A549 (cell line): ENCODE results near the gene P4HA1. TPM values are rescaled to one million over a fixed set of nuclear protein-coding genes. Genes with fewer than 3 reads are reported as not detected.

ENCODE experiments used
- ATAC-seq, 2 experiments: fragments of 200-7000 bp in 1 of 2; fragments of >200 bp in 1 of 2; cut with Nextera tagmentation in 1 of 2; cut with Tn5 transposase in 1 of 2; 3 replicates each; pipeline versions ENCODE4 v1.8.0 to v1.9.1; 2018 to 2020; ENCODE audit warnings: mild to moderate bottlenecking in 1 of 2, moderate library complexity in 1 of 2
- CTCF ChIA-PET: fragments of 300-600 bp; sonication (Branson Sonifier 250); formaldehyde crosslinking; extraction: SDS; loops from one replicate; lab custom pipeline; 2021; ENCODE audit warnings: antibody characterized with exemption, inconsistent platforms; lab: Yijun Ruan, JAX
- POLR2A ChIA-PET: fragments of 350-600 bp; formaldehyde crosslinking; extraction: SDS; loops from one replicate; lab custom pipeline; 2021; ENCODE audit warnings: antibody characterized with exemption, inconsistent platforms; lab: Yijun Ruan, JAX
- DNase-seq, 2 experiments: peaks; one replicate each; pipeline versions ENCODE4 v3.0.0 to v3.0.0-alpha.2; 2011 to 2016; ENCODE audit warnings: low read depth in 1 of 2, low spot score in 1 of 2
- FAIRE-seq: peaks from 2 replicates; lab custom pipeline; 2011; peaks lifted over from hg19 to GRCh38; lab: Jason Lieb, UNC
- H3K27ac ChIP-seq, 2 experiments: fragments of >200 bp; sonication (Bioruptor Twin); formaldehyde crosslinking; 3 replicates each; pipeline ENCODE4 v1.5.1; 2016 to 2017
- H3K4me1 ChIP-seq: fragments of >200 bp; sonication (Bioruptor Twin); formaldehyde crosslinking; 3 replicates; pipeline ENCODE4 v1.6.1; 2016
- H3K4me2 ChIP-seq: fragments of >200 bp; sonication (Bioruptor Twin); formaldehyde crosslinking; 3 replicates; pipeline ENCODE4 v1.6.1; 2016
- H3K4me3 ChIP-seq: fragments of >200 bp; sonication (Bioruptor Twin); formaldehyde crosslinking; 3 replicates; pipeline ENCODE4 v1.5.1; 2016
- H3K9me3 ChIP-seq: fragments of >200 bp; sonication (Bioruptor Twin); formaldehyde crosslinking; 3 replicates; pipeline ENCODE4 v1.6.1; 2016
- BHLHE40 ChIP-seq: IDR thresholded peaks from 2 replicates; pipeline ENCODE4 v1.6.1; 2012; ENCODE audit warnings: low read depth, low read length, inconsistent platforms
- CHD4 ChIP-seq: fragments of 200-600 bp; sonication (generic); IDR thresholded peaks from 2 replicates; pipeline ENCODE4 v1.6.1; 2016; ENCODE audit warnings: antibody characterized with exemption, mild to moderate bottlenecking, borderline replicate concordance
- EHMT2 ChIP-seq: fragments of 200-600 bp; sonication (generic); IDR thresholded peaks from 2 replicates; pipeline ENCODE4 v1.6.1; 2016; ENCODE audit warnings: antibody characterized with exemption, low read depth, mild to moderate bottlenecking, moderate library complexity
- ESRRA ChIP-seq: fragments of 150-350 bp; IDR thresholded peaks from 2 replicates; pipeline ENCODE4 v1.6.1; 2014; ENCODE audit warnings: mild to moderate bottlenecking, low read length, borderline replicate concordance
- FOSB ChIP-seq: fragments of 250-450 bp; sonication (Bioruptor Pico); IDR thresholded peaks from 2 replicates; pipeline ENCODE4 v1.5.0; 2020; ENCODE audit warnings: mild to moderate bottlenecking, moderate library complexity
- FOSL2 ChIP-seq, 2 experiments: fragments of 450-650 bp in 1 of 2; fragments of >200 bp in 1 of 2; sonication (Bioruptor Twin) in 1 of 2; formaldehyde crosslinking; IDR thresholded peaks; 2 replicates each; pipeline versions ENCODE4 v1.5.0 to v1.6.1; 2016 to 2020; ENCODE audit warnings: mild to moderate bottlenecking in 1 of 2, moderate library complexity in 1 of 2
- FOXS1 ChIP-seq: fragments of 250-450 bp; sonication (Bioruptor Pico); IDR thresholded peaks from 2 replicates; pipeline ENCODE4 v1.5.0; 2020; ENCODE audit warnings: mild to moderate bottlenecking, moderate library complexity
- GATA3 ChIP-seq: IDR thresholded peaks from 2 replicates; pipeline ENCODE4 v1.6.1; 2012; ENCODE audit warnings: borderline replicate concordance
- HDAC2 ChIP-seq: fragments of 200-600 bp; sonication (generic); IDR thresholded peaks from 2 replicates; pipeline ENCODE4 v1.6.1; 2016
- HOXA7 ChIP-seq: fragments of 250-450 bp; sonication (Bioruptor Pico); IDR thresholded peaks from 2 replicates; pipeline ENCODE4 v1.5.0; 2020; ENCODE audit warnings: mild to moderate bottlenecking, moderate library complexity
- HOXB5 ChIP-seq: fragments of 250-450 bp; sonication (Bioruptor Pico); IDR thresholded peaks from 2 replicates; pipeline ENCODE4 v1.5.0; 2020; ENCODE audit warnings: mild to moderate bottlenecking, moderate library complexity
- MAFK ChIP-seq: fragments of 450-650 bp; IDR thresholded peaks from 2 replicates; pipeline ENCODE4 v1.6.1; 2014; ENCODE audit not compliant: partially characterized antibody
- MAZ ChIP-seq: fragments of 150-350 bp; IDR thresholded peaks from 2 replicates; pipeline ENCODE4 v1.6.1; 2014; ENCODE audit warnings: antibody characterized with exemption, low read depth, low read length, borderline replicate concordance
- MYC ChIP-seq: IDR thresholded peaks from 2 replicates; pipeline ENCODE4 v1.6.1; 2012; ENCODE audit warnings: mild to moderate bottlenecking, inconsistent platforms, low read length, improper control_type of control experiment, borderline replicate concordance
- NPAS2 ChIP-seq: fragments of 250-450 bp; sonication (Bioruptor Pico); IDR thresholded peaks from 2 replicates; pipeline ENCODE4 v1.8.0; 2022; ENCODE audit warnings: mild to moderate bottlenecking, moderate library complexity, borderline replicate concordance
- NR3C1 ChIP-seq: fragments of >200 bp; sonication (Bioruptor Twin); formaldehyde crosslinking; IDR thresholded peaks from 3 replicates; pipeline ENCODE4 v1.6.1; 2017
- POLR2AphosphoS2 ChIP-seq: conservative IDR thresholded peaks from 2 replicates; pipeline ENCODE4 v1.6.1; 2012; ENCODE audit warnings: low read length, improper control_type of control experiment, inconsistent platforms
- RAD21 ChIP-seq, 2 experiments: fragments of >200 bp in 1 of 2; sonication (Bioruptor Twin) in 1 of 2; formaldehyde crosslinking in 1 of 2; IDR thresholded peaks in 1 of 2; conservative IDR thresholded peaks in 1 of 2; 2 replicates in 1 of 2; 3 replicates in 1 of 2; pipeline ENCODE4 v1.6.1; 2012 to 2018; ENCODE audit warnings: inconsistent platforms in 1 of 2
- RCOR1 ChIP-seq: fragments of 150-350 bp; IDR thresholded peaks from 2 replicates; pipeline ENCODE4 v1.6.1; 2014; ENCODE audit warnings: antibody characterized with exemption, low read length, low read depth
- REST ChIP-seq: fragments of 200-600 bp; sonication (generic); IDR thresholded peaks from 2 replicates; pipeline ENCODE4 v1.6.1; 2016; ENCODE audit warnings: antibody characterized with exemption, mild to moderate bottlenecking, moderate library complexity
- RNF2 ChIP-seq: fragments of 200-600 bp; sonication (generic); IDR thresholded peaks from 2 replicates; pipeline ENCODE4 v1.6.1; 2016; ENCODE audit warnings: low read depth, mild to moderate bottlenecking, antibody characterized with exemption, moderate library complexity, borderline replicate concordance
- TFCP2L1 ChIP-seq: fragments of 250-450 bp; sonication (Bioruptor Pico); IDR thresholded peaks from 2 replicates; pipeline ENCODE4 v1.5.0; 2021; ENCODE audit warnings: mild to moderate bottlenecking
- ZC3H11A ChIP-seq: fragments of 450-650 bp; IDR thresholded peaks from 2 replicates; pipeline ENCODE4 v1.6.1; 2014; ENCODE audit warnings: antibody characterized with exemption, mild to moderate bottlenecking
- ZNF302 ChIP-seq: fragments of 250-450 bp; sonication (Bioruptor Pico); IDR thresholded peaks from 2 replicates; pipeline ENCODE4 v1.9.0; 2021; ENCODE audit warnings: inconsistent platforms, mild to moderate bottlenecking, moderate library complexity
- ZSCAN20 ChIP-seq: fragments of 250-450 bp; sonication (Bioruptor Pico); IDR thresholded peaks from 2 replicates; pipeline ENCODE4 v1.8.0; 2022; ENCODE audit warnings: mild to moderate bottlenecking, moderate library complexity
- WGBS: methylation state at CpG from one replicate; pipeline ENCODE4 v1.1.6; 2017; ENCODE audit errors: missing lambda C conversion rate; 5-methylcytosine and 5-hydroxymethylcytosine counted together
- polyA plus RNA-seq, 4 experiments: library from polyadenylated mRNA; depleted of rRNA in 3 of 4; stranded (reverse); fragments of >200 nt; fragmentation: RNase III in 1 of 4; extraction: RNeasy Plus Mini Kit Qiagen cat#74134 plus additional on column Dnase treatment in 1 of 4; gene quantifications; 2 replicates in 3 of 4; 3 replicates in 1 of 4; pipeline ENCODE4 v1.2.3, GENCODE V29; 2011 to 2017
- TF ChIP-seq, protein P1 (sequence below): IDR thresholded peaks from 2 replicates; pipeline ENCODE4 v1.6.1; 2012

The P4HA1 gene
- polyA plus RNA-seq, 2 of the 4 experiments (the other 2 are of a cell fraction) = 23.7 to 49.0 TPM

- DNase-seq (no peak), FAIRE-seq (no peak), ATAC-seq (no peak)
- WGBS = 14% methylated on average over 1 of the region's 1 CpG
- ChIA-PET CTCF (no interaction called here), POLR2A (no interaction called here)
- TF ChIP-seq REST = no peak
- no peak for TF ChIP-seq MAFK
- no peak for TF ChIP-seq RNF2
- TF ChIP-seq ZC3H11A = no peak
- no peak for TF ChIP-seq NR3C1
- no peak for TF ChIP-seq NPAS2 (CRISPR knock-in tag)
- TF ChIP-seq MAZ = no peak
- TF ChIP-seq HOXA7 (CRISPR knock-in tag) = no peak
- TF ChIP-seq TFCP2L1 = no peak
- TF ChIP-seq BHLHE40 = no peak
- no peak for TF ChIP-seq RAD21 (conservative IDR thresholded peaks at IDR 0.05 in 1 of 2, IDR thresholded peaks at IDR 0.05 in 1 of 2)
- no peak for TF ChIP-seq ZSCAN20 (CRISPR knock-in tag)
- no peak for TF ChIP-seq EHMT2
- no peak for TF ChIP-seq RCOR1
- no peak for TF ChIP-seq GATA3
- TF ChIP-seq ZNF302 (CRISPR knock-in tag) = no peak
- no peak overlapping the region; a peak in 1 of 6 replicates for H3K27ac ChIP-seq
- peaks cover 16% of the 10 kb centered on the region for H3K4me1 ChIP-seq
- H3K4me2 ChIP-seq = no peak overlapping the region
- H3K9me3 ChIP-seq = no peaks in the 10 kb centered on the region
- no peak overlapping the region for H3K4me3 ChIP-seq
Observed at GRCh38 chr10:73119457-73119856, 22.8 kb upstream of the P4HA1 start.

- CTCF ChIA-PET = no interaction called here
- ATAC-seq (peak; percentile 81), FAIRE-seq (no peak), DNase-seq (peak in 1 of 2 experiments; percentile 43)
- TF ChIP-seq FOSB (CRISPR knock-in tag) = no peak
- no peak for TF ChIP-seq HDAC2
- peak; percentile 48 for TF ChIP-seq FOSL2 (IDR thresholded peaks at IDR 0.05)
- TF ChIP-seq FOSL2 (CRISPR knock-in tag; IDR thresholded peaks at IDR 0.05) = peak; percentile 85
- H3K9me3 ChIP-seq = no peaks in the 10 kb centered on the region
- peaks cover 25% of the 10 kb centered on the region for H3K4me1 ChIP-seq
- peak overlapping the region; percentile 41 to 67; a peak in 3 of 6 replicates for H3K27ac ChIP-seq
- 34% methylated on average over 5 of the region's 5 CpGs for WGBS
- peak overlapping the region; percentile 56 for H3K4me2 ChIP-seq
- POLR2A ChIA-PET = interaction anchor here (0.8 kb wide), 1 partner anchor 22 kb away, joined by 6 read pairs; the partner anchor contains the start of gene P4HA1
- H3K4me3 ChIP-seq = no peak overlapping the region
Observed at GRCh38 chr10:73117976-73118743, 21.5 kb upstream of the P4HA1 start.

DNA sequence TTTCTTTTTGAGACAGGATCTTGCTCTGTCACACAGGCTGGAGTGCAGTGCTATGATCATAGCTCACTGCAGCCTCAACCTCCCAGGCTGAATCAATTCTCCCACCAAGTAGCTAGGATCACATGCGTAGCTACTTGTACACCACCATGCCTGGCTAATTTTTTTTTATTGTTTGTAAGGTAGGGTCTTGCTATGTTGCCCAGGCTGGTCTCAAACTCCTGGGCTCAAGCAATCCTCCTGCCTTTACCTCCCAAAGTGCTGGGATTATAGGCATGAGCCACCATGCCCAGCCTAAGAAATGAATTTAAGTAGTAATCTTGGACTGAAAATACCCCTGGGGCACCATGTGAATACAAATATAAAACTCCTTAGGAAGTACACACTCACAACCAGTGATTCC lies 19.4 kb upstream of the P4HA1 start:
- Histone ChIP-seq H3K4me2 (no peak overlapping the region), H3K9me3 (no peaks in the 10 kb centered on the region), H3K4me1 (peaks cover 33% of the 10 kb centered on the region), H3K27ac (no peak overlapping the region), H3K4me3 (no peak overlapping the region)
- WGBS = 83% methylated on average over 1 of the region's 1 CpG
- ATAC-seq (no peak), DNase-seq (no peak), FAIRE-seq (no peak)
- no peak for TF ChIP-seq HOXB5 (CRISPR knock-in tag)
- no peak for TF ChIP-seq FOXS1 (CRISPR knock-in tag)
- TF ChIP-seq, protein P1, sequence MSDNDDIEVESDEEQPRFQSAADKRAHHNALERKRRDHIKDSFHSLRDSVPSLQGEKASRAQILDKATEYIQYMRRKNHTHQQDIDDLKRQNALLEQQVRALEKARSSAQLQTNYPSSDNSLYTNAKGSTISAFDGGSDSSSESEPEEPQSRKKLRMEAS = no peak
- TF ChIP-seq CHD4 = no peak
- no peak for TF ChIP-seq FOSB (CRISPR knock-in tag)
- TF ChIP-seq MYC = no peak
- TF ChIP-seq TFCP2L1 = no peak
- no peak for TF ChIP-seq NPAS2 (CRISPR knock-in tag)
- no peak for TF ChIP-seq EHMT2
- no peak for TF ChIP-seq ESRRA
- no peak for TF ChIP-seq POLR2AphosphoS2
- POLR2A ChIA-PET = no interaction called here
- CTCF ChIA-PET = interaction anchor here (0.6 to 1.6 kb wide), 2 partner anchors 44 to 627 kb away, joined by 3 to 4 read pairs; no protein-coding TSS in a partner anchor
